GM23338 (cell line): Measurements from ENCODE around the gene GFRA4. TPM values are rescaled to one million over a fixed set of nuclear protein-coding genes. Genes with fewer than 3 reads are reported as not detected.

Source experiments
- CREB1 ChIP-seq: fragments of 250-450 bp; sonication (Bioruptor Pico); IDR thresholded peaks from 2 replicates; pipeline ENCODE4 v1.5.0; 2020; ENCODE audit warnings: low read depth, mild to moderate bottlenecking, moderate library complexity
- EZH2 ChIP-seq: fragments of 200-600 bp; sonication (generic); IDR thresholded peaks from one replicate; pipeline ENCODE4 v1.8.0; 2017; ENCODE audit warnings: antibody characterized with exemption, mild to moderate bottlenecking, low read depth; ENCODE audit not compliant: unreplicated experiment
- NANOG ChIP-seq: IDR thresholded peaks from 2 replicates; pipeline ENCODE4 v1.6.1; 2016; ENCODE audit warnings: antibody characterized with exemption, borderline replicate concordance
- STAT1 ChIP-seq: IDR thresholded peaks from one replicate; pipeline ENCODE4 v1.6.1; 2016; ENCODE audit warnings: antibody characterized with exemption; ENCODE audit not compliant: unreplicated experiment
- ZNF114 ChIP-seq: fragments of 250-450 bp; sonication (Bioruptor Pico); IDR thresholded peaks from 2 replicates; pipeline ENCODE4 v1.5.0; 2020; ENCODE audit warnings: mild to moderate bottlenecking, moderate library complexity
- ZNF331 ChIP-seq: fragments of 250-450 bp; sonication (Bioruptor Pico); IDR thresholded peaks from 2 replicates; pipeline ENCODE4 v1.5.0; 2020; ENCODE audit warnings: low read depth, mild to moderate bottlenecking, moderate library complexity
- polyA plus RNA-seq: library from polyadenylated mRNA; unstranded; fragments of >200 nt; fragmentation: Nextera tagmentation; extraction: Ambion mirVana; gene quantifications from 2 replicates; pipeline ENCODE4 v1.2.1, GENCODE V29; 2016
- total RNA-seq: library from RNA; depleted of rRNA; stranded (reverse); fragments of >200 nt; shearing (Covaris generic); gene quantifications from 2 replicates; pipeline ENCODE4 v1.2.3, GENCODE V29; 2014
- TF ChIP-seq, protein P1 (sequence below): fragments of 250-450 bp; sonication (Bioruptor Pico); IDR thresholded peaks from 2 replicates; pipeline ENCODE4 v1.5.0; 2020; ENCODE audit warnings: mild to moderate bottlenecking, moderate library complexity
- TF ChIP-seq, protein P2 (sequence below): IDR thresholded peaks from one replicate; pipeline ENCODE4 v1.6.1; 2018; ENCODE audit warnings: antibody characterized with exemption; ENCODE audit not compliant: unreplicated experiment

Gene GFRA4
- total and polyA plus RNA-seq, 2 experiments from 2014 or later, result not detected

DNA sequence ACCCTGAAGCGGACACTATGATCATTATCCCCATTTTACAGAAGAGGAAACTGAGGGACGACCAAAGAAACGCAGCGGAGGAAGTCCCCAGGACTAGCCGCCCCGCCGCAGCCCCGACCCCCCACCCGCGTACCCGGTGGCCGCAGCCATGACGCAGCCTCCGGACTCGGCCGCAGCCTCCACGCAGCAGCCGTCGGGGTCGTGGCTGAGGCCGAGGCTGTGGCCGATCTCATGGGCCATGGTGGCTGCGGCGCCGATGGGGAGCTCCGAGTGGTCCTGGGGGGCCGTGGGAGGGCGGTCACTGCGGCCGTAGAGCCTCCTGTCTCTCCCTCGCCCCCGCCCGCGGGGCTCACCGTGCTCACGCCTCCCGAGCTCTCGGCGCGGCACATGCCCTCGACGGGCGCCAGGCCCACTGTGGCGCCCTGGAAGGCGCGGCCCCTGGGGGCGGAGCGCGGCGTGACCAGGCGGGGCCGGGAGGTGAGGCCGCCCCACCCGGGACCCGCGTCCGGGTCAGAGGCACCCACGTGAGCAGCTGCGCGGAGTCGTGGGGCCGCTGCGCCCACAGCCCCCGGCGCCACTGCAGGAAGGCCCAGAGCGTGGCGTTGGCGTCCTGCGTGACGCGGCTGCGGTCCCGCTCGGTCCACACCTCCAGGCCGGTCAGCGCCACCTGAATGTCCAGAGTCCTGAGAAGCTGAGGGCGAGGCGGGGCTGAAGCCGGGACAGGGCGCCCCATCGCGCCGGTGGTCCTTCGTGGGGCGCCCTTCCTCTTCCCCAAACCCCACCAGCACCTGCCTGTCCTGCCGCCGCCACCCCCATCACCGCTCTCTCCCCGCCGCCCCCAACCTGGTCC, 10.2 kb upstream of the GFRA4 start (continued):
- TF ChIP-seq, protein P1, sequence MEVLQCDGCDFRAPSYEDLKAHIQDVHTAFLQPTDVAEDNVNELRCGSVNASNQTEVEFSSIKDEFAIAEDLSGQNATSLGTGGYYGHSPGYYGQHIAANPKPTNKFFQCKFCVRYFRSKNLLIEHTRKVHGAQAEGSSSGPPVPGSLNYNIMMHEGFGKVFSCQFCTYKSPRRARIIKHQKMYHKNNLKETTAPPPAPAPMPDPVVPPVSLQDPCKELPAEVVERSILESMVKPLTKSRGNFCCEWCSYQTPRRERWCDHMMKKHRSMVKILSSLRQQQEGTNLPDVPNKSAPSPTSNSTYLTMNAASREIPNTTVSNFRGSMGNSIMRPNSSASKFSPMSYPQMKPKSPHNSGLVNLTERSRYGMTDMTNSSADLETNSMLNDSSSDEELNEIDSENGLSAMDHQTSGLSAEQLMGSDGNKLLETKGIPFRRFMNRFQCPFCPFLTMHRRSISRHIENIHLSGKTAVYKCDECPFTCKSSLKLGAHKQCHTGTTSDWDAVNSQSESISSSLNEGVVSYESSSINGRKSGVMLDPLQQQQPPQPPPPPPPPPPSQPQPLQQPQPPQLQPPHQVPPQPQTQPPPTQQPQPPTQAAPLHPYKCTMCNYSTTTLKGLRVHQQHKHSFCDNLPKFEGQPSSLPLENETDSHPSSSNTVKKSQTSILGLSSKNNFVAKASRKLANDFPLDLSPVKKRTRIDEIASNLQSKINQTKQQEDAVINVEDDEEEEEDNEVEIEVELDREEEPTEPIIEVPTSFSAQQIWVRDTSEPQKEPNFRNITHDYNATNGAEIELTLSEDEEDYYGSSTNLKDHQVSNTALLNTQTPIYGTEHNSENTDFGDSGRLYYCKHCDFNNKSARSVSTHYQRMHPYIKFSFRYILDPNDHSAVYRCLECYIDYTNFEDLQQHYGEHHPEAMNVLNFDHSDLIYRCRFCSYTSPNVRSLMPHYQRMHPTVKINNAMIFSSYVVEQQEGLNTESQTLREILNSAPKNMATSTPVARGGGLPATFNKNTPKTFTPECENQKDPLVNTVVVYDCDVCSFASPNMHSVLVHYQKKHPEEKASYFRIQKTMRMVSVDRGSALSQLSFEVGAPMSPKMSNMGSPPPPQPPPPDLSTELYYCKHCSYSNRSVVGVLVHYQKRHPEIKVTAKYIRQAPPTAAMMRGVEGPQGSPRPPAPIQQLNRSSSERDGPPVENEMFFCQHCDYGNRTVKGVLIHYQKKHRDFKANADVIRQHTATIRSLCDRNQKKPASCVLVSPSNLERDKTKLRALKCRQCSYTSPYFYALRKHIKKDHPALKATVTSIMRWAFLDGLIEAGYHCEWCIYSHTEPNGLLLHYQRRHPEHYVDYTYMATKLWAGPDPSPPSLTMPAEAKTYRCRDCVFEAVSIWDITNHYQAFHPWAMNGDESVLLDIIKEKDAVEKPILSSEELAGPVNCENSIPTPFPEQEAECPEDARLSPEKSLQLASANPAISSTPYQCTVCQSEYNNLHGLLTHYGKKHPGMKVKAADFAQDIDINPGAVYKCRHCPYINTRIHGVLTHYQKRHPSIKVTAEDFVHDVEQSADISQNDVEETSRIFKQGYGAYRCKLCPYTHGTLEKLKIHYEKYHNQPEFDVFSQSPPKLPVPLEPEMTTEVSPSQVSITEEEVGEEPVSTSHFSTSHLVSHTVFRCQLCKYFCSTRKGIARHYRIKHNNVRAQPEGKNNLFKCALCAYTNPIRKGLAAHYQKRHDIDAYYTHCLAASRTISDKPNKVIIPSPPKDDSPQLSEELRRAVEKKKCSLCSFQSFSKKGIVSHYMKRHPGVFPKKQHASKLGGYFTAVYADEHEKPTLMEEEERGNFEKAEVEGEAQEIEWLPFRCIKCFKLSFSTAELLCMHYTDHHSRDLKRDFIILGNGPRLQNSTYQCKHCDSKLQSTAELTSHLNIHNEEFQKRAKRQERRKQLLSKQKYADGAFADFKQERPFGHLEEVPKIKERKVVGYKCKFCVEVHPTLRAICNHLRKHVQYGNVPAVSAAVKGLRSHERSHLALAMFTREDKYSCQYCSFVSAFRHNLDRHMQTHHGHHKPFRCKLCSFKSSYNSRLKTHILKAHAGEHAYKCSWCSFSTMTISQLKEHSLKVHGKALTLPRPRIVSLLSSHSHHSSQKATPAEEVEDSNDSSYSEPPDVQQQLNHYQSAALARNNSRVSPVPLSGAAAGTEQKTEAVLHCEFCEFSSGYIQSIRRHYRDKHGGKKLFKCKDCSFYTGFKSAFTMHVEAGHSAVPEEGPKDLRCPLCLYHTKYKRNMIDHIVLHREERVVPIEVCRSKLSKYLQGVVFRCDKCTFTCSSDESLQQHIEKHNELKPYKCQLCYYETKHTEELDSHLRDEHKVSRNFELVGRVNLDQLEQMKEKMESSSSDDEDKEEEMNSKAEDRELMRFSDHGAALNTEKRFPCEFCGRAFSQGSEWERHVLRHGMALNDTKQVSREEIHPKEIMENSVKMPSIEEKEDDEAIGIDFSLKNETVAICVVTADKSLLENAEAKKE (CRISPR knock-in tag), result no peak
- TF ChIP-seq, protein P2, sequence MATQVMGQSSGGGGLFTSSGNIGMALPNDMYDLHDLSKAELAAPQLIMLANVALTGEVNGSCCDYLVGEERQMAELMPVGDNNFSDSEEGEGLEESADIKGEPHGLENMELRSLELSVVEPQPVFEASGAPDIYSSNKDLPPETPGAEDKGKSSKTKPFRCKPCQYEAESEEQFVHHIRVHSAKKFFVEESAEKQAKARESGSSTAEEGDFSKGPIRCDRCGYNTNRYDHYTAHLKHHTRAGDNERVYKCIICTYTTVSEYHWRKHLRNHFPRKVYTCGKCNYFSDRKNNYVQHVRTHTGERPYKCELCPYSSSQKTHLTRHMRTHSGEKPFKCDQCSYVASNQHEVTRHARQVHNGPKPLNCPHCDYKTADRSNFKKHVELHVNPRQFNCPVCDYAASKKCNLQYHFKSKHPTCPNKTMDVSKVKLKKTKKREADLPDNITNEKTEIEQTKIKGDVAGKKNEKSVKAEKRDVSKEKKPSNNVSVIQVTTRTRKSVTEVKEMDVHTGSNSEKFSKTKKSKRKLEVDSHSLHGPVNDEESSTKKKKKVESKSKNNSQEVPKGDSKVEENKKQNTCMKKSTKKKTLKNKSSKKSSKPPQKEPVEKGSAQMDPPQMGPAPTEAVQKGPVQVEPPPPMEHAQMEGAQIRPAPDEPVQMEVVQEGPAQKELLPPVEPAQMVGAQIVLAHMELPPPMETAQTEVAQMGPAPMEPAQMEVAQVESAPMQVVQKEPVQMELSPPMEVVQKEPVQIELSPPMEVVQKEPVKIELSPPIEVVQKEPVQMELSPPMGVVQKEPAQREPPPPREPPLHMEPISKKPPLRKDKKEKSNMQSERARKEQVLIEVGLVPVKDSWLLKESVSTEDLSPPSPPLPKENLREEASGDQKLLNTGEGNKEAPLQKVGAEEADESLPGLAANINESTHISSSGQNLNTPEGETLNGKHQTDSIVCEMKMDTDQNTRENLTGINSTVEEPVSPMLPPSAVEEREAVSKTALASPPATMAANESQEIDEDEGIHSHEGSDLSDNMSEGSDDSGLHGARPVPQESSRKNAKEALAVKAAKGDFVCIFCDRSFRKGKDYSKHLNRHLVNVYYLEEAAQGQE, result no peak
- no peak for TF ChIP-seq ZNF114 (CRISPR knock-in tag)
- no peak for TF ChIP-seq NANOG
- TF ChIP-seq CREB1 (CRISPR knock-in tag), result no peak
- TF ChIP-seq ZNF331 (CRISPR knock-in tag), result no peak
- TF ChIP-seq STAT1, result no peak
- no peak for TF ChIP-seq EZH2
